Limb (tissue), 2 donors: ENCODE data around the gene CLEC1A.
"Not testable (repeated sequence)": the region's sequence is repeated elsewhere in the genome, so short reads cannot be mapped to it uniquely, and the experiment has no call there.

Source experiments
- DNase-seq, 2 donors: peaks; one replicate each; pipeline ENCODE4 v3.0.0-alpha.2; 2016; ENCODE audit errors: extremely low spot score in 2 of 2

Gene CLEC1A

GRCh38 chr12:10052193-10052913, 46.4 kb downstream of the CLEC1A start:
- no peak for DNase-seq

GRCh38 chr12:10048526-10048925, 50.3 kb downstream of the CLEC1A start:
- DNase-seq = no peak

- no peak for DNase-seq
Measured at GRCh38 chr12:10042167-10042566, 56.6 kb downstream of the CLEC1A start.

GRCh38 chr12:10033783-10034545, 64.8 kb downstream of the CLEC1A start:
- peak in 1 of 2 donors; percentile 18 for DNase-seq

GRCh38 chr12:10031771-10032175, 67.0 kb downstream of the CLEC1A start:
- DNase-seq = no peak

GRCh38 chr12:10031321-10031720, 67.5 kb downstream of the CLEC1A start:
- DNase-seq = no peak

GRCh38 chr12:10030446-10030845, 68.3 kb downstream of the CLEC1A start, which contains the start of gene CLEC9A:
Gene CLEC9A, plus strand, starts transcription at chr12:10030682. Its CDS starts 22,006 bp downstream, at chr12:10052688.
- DNase-seq = no peak

GRCh38 chr12:10027721-10028120, 71.1 kb downstream of the CLEC1A start:
- no peak for DNase-seq

- no peak for DNase-seq
Measured at GRCh38 chr12:10027311-10027710, 71.5 kb downstream of the CLEC1A start.

- DNase-seq = not testable (repeated sequence)
Measured at GRCh38 chr12:10026666-10027065, 72.1 kb downstream of the CLEC1A start.

GRCh38 chr12:10025236-10025635, 73.5 kb downstream of the CLEC1A start:
- no peak for DNase-seq

- DNase-seq = no peak
Measured at GRCh38 chr12:10021342-10021741, 77.4 kb downstream of the CLEC1A start.
